CD4-positive, alpha-beta T cell (primary cell): ENCODE measurements around the gene SASH3. TPM values are rescaled to one million over a fixed set of nuclear protein-coding genes. Genes with fewer than 3 reads are reported as not detected.

Experiments used
- ATAC-seq: fragments of 200-7000 bp; cut with Tn5 transposase; one replicate; pipeline ENCODE4 v1.10.0; 2022; ENCODE audit warnings: mild to moderate bottlenecking; ENCODE audit not compliant: poor library complexity
- CTCF ChIA-PET: fragments of 350-600 bp; sonication (Branson Sonifier 250); formaldehyde crosslinking; loops from one replicate; lab custom pipeline; 2021; ENCODE audit warnings: antibody characterized with exemption, inconsistent platforms; lab: Charles Lee
- POLR2A ChIA-PET: fragments of 350-600 bp; sonication (Branson Sonifier 250); formaldehyde crosslinking; loops from one replicate; lab custom pipeline; 2021; ENCODE audit warnings: antibody characterized with exemption, inconsistent platforms; lab: Charles Lee
- DNase-seq, 14 experiments: peaks; one replicate each; pipeline ENCODE4 v3.0.0-alpha.2; 2013 to 2020; ENCODE audit warnings: mixed read lengths in 2 of 14
- H3K27ac ChIP-seq, 2 donors: one replicate each; pipeline versions ENCODE4 v1.5.1 to v1.7.0; 2013; ENCODE audit warnings: low read length in 2 of 2, low read depth in 1 of 2, mild to moderate bottlenecking in 1 of 2
- H3K27me3 ChIP-seq, 2 experiments: 1 replicate in 1 of 2; 2 replicates in 1 of 2; pipeline versions ENCODE4 v1.6.1 to v1.7.0; 2013; ENCODE audit warnings: low read length in 2 of 2, control low read depth in 1 of 2, mild to moderate bottlenecking in 1 of 2, moderate library complexity in 1 of 2; ENCODE audit not compliant: insufficient read depth in 2 of 2, control insufficient read depth in 1 of 2
- H3K36me3 ChIP-seq: one replicate; pipeline ENCODE4 v1.6.1; 2013; ENCODE audit warnings: low read length, control low read depth; ENCODE audit not compliant: insufficient read depth
- H3K4me1 ChIP-seq: one replicate; pipeline ENCODE4 v1.6.1; 2013; ENCODE audit warnings: low read length, control low read depth; ENCODE audit not compliant: insufficient read depth
- H3K4me3 ChIP-seq: one replicate; pipeline ENCODE4 v1.5.1; 2013; ENCODE audit warnings: mild to moderate bottlenecking, low read length, moderate library complexity
- H3K9me3 ChIP-seq, 2 experiments: 1 replicate in 1 of 2; 2 replicates in 1 of 2; pipeline versions ENCODE4 v1.6.1 to v1.7.0; 2013; ENCODE audit warnings: low read length in 2 of 2, mild to moderate bottlenecking in 2 of 2, control low read depth in 1 of 2, moderate library complexity in 1 of 2; ENCODE audit not compliant: control insufficient read depth in 1 of 2, insufficient read depth in 1 of 2
- H3K27ac Mint-ChIP-seq: one replicate; pipeline ENCODE4 v1.8.0; 2020; ENCODE audit warnings: mixed read lengths
- H3K27me3 Mint-ChIP-seq: one replicate; pipeline ENCODE4 v1.8.0; 2021; ENCODE audit warnings: mixed read lengths
- H3K36me3 Mint-ChIP-seq: one replicate; pipeline ENCODE4 v1.8.0; 2021; ENCODE audit warnings: low read depth, mixed read lengths
- H3K4me1 Mint-ChIP-seq: one replicate; pipeline ENCODE4 v1.8.0; 2021; ENCODE audit warnings: low read depth, mixed read lengths
- H3K4me3 Mint-ChIP-seq: one replicate; pipeline ENCODE4 v1.8.0; 2020; ENCODE audit warnings: mild to moderate bottlenecking, mixed read lengths
- H3K9me3 Mint-ChIP-seq: one replicate; pipeline ENCODE4 v1.8.0; 2020; ENCODE audit warnings: mixed read lengths
- CTCF ChIP-seq: fragments of 200-600 bp; IDR thresholded peaks from one replicate; pipeline ENCODE4 v1.8.0; 2022; ENCODE audit warnings: antibody characterized with exemption, mild to moderate bottlenecking
- intact Hi-C, 2 experiments: fragments of 100-400 bp; cut with DNase I in 1 of 2; cut with micrococcal nuclease in 1 of 2; formaldehyde crosslinking; loops; one replicate each; pipeline versions ENCODE4 v1.15.1 to v1.9.0; 2023 to 2025; cut with DNase I, micrococcal nuclease
- total RNA-seq, 174 experiments: library from RNA in 2 of 174; stranded (reverse) in 2 of 174; gene quantifications; one replicate each; pipeline ENCODE4 v1.2.3 and lab custom pipeline; 2021 to 2026

Gene SASH3
- total RNA-seq, 2 experiments from 2014 or later, result 69.0 to 70.8 TPM

GRCh38 chrX:129798888-129799287 lies 19.1 kb downstream of the SASH3 start:
- intact Hi-C loops, result no loop called here
- POLR2A ChIA-PET, result interaction anchor here (1.0 to 2.5 kb wide), 5 partner anchors 12 to 161 kb away, joined by 3 to 19 read pairs (median 4); no protein-coding TSS in a partner anchor
- H3K27me3 ChIP-seq, result no peaks in the 10 kb centered on the region
- Mint-ChIP-seq H3K4me3 (no peak overlapping the region), H3K27ac (peak overlapping the region; percentile 71), H3K4me1 (peaks cover 14% of the 10 kb centered on the region), H3K27me3 (no peaks in the 10 kb centered on the region), H3K36me3 (peaks cover 41% of the 10 kb centered on the region), H3K9me3 (no peaks in the 10 kb centered on the region)
- CTCF ChIA-PET, result interaction anchor here (1.5 kb wide), 1 partner anchor 39 kb away, joined by 4 read pairs; no protein-coding TSS in a partner anchor
- no peaks in the 10 kb centered on the region for H3K9me3 ChIP-seq
- DNase-seq (peak in 1 of 14 experiments; percentile 36), ATAC-seq (no peak)
- peaks cover 36% of the 10 kb centered on the region for H3K36me3 ChIP-seq
- peak overlapping the region in 1 of 2 donors; percentile 10 for H3K27ac ChIP-seq
- peaks cover 3% of the 10 kb centered on the region for H3K4me1 ChIP-seq
- no peak overlapping the region for H3K4me3 ChIP-seq
- no peak for TF ChIP-seq CTCF

GRCh38 chrX:129800186-129800585 lies 20.4 kb downstream of the SASH3 start:
- intact Hi-C loops, result no loop called here
- H3K36me3 Mint-ChIP-seq, result peaks cover 36% of the 10 kb centered on the region
- H3K27me3 Mint-ChIP-seq, result no peaks in the 10 kb centered on the region

GRCh38 chrX:129802863-129803262 lies 23.1 kb downstream of the SASH3 start:
- Mint-ChIP-seq H3K27me3 (no peaks in the 10 kb centered on the region), H3K4me1 (peaks cover 14% of the 10 kb centered on the region), H3K4me3 (no peak overlapping the region), H3K9me3 (no peaks in the 10 kb centered on the region), H3K36me3 (peaks cover 28% of the 10 kb centered on the region), H3K27ac (no peak overlapping the region)
- POLR2A ChIA-PET, result no interaction called here
- CTCF ChIA-PET, result interaction anchor here (1.2 kb wide), 1 partner anchor 43 kb away, joined by 3 read pairs; no protein-coding TSS in a partner anchor
- no peaks in the 10 kb centered on the region for H3K27me3 ChIP-seq
- TF ChIP-seq CTCF, result no peak
- H3K4me3 ChIP-seq, result no peak overlapping the region
- ATAC-seq (no peak), DNase-seq (no peak)
- intact Hi-C loops, result no loop called here
- no peaks in the 10 kb centered on the region for H3K36me3 ChIP-seq
- H3K9me3 ChIP-seq, result no peaks in the 10 kb centered on the region
- H3K27ac ChIP-seq, result no peak overlapping the region
- H3K4me1 ChIP-seq, result peaks cover 3% of the 10 kb centered on the region

More at GRCh38 chrX:129800186-129800585, 20.4 kb downstream of the SASH3 start:
- no peak for ATAC-seq
- Histone ChIP-seq H3K4me3 (no peak overlapping the region), H3K27me3 (no peaks in the 10 kb centered on the region), H3K9me3 (no peaks in the 10 kb centered on the region), H3K4me1 (peaks cover 3% of the 10 kb centered on the region), H3K27ac (no peak overlapping the region), H3K36me3 (peaks cover 23% of the 10 kb centered on the region)
- Mint-ChIP-seq H3K9me3 (no peaks in the 10 kb centered on the region), H3K4me1 (peaks cover 14% of the 10 kb centered on the region), H3K4me3 (no peak overlapping the region), H3K27ac (peak overlapping the region; percentile 59)
- no peak for DNase-seq
- no peak for TF ChIP-seq CTCF
- CTCF ChIA-PET, result no interaction called here
- POLR2A ChIA-PET, result interaction anchor here (0.9 to 1.3 kb wide), 2 partner anchors 15 to 24 kb away, joined by 3 read pairs; no protein-coding TSS in a partner anchor
